ENCODE measurements around the gene CTSO. TPM values are rescaled to one million over a fixed set of nuclear protein-coding genes. Genes with fewer than 3 reads are reported as not detected.

The CTSO gene
- total and polyA plus RNA-seq, 10 donors, result 8.0 to 48.7 (median 25.6) TPM

DNA sequence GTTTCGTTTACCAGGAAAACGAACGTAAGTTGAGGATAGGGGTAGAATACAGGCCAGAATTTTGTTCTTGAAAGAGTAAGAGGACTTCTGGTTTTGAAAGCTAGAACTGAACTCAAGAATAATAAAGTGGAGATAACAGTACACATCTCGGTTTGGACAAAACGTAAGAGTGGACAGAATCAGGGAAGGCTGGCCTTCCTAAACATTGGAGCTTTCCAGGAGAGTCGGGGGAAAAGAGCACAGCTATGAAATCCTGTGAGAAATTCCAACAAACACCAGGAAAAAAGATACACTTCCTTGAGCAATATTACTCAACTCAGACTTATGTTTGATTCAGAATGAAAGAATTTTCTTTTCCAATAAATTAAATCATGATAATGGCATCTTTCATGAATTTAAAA, 1.2 kb downstream of the CTSO start:
- no peak for DNase-seq
- intact Hi-C loops (cut with DNase I; ENCODE audit: low total_unique reads), result no loop called here
- peak overlapping the region in 5 of 8 donors; percentile 63 to 80 (median 65) for H3K4me3 ChIP-seq
- H3K27me3 ChIP-seq (replicated peaks in 1 of 7), result no peaks in the 10 kb centered on the region
- no peaks in the 10 kb centered on the region for H3K9me3 ChIP-seq
- no peaks in the 10 kb centered on the region for H3K36me3 ChIP-seq
- 48 to 66% (median 62%) methylated on average over 6 of the region's 6 CpGs for WGBS, 5 donors
- H3K27ac ChIP-seq, result peak overlapping the region in 6 of 8 donors; percentile 96 to 99 (median 97)
- peaks cover 7 to 24% (median 17%) of the 10 kb centered on the region in 6 donors for H3K4me1 ChIP-seq
- TF ChIP-seq POLR2A (IDR thresholded peaks at IDR 0.05), result no peak
- TF ChIP-seq POLR2AphosphoS5 (IDR thresholded peaks at IDR 0.05), result no peak
- TF ChIP-seq, protein P1, sequence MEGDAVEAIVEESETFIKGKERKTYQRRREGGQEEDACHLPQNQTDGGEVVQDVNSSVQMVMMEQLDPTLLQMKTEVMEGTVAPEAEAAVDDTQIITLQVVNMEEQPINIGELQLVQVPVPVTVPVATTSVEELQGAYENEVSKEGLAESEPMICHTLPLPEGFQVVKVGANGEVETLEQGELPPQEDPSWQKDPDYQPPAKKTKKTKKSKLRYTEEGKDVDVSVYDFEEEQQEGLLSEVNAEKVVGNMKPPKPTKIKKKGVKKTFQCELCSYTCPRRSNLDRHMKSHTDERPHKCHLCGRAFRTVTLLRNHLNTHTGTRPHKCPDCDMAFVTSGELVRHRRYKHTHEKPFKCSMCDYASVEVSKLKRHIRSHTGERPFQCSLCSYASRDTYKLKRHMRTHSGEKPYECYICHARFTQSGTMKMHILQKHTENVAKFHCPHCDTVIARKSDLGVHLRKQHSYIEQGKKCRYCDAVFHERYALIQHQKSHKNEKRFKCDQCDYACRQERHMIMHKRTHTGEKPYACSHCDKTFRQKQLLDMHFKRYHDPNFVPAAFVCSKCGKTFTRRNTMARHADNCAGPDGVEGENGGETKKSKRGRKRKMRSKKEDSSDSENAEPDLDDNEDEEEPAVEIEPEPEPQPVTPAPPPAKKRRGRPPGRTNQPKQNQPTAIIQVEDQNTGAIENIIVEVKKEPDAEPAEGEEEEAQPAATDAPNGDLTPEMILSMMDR (IDR thresholded peaks at IDR 0.05 in 8 of 11, conservative IDR thresholded peaks at IDR 0.05 in 3 of 11), result no peak

DNA sequence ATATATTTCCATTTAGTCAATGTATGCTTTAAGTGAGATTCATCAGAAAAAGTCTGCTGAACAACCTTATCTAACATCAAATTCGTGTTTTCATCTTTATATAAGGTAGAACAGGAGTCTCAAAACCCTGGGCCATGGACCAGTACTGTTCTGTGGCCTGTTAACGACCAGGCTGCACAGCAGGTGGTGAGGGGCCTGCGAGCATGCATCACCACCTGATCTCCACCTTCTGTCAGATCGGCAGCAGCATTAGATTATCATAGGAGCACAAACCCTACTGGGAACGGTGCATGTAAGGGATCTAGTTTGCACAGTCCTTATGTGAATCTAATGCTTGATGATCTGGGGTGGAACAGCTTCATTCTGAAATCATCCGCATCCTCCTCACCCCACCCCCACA, 3.2 kb downstream of the CTSO start:
- Histone ChIP-seq H3K36me3 (no peaks in the 10 kb centered on the region), H3K27me3 (replicated peaks in 1 of 7) (no peaks in the 10 kb centered on the region), H3K27ac (no peak overlapping the region), H3K4me3 (no peak overlapping the region), H3K4me1 (peaks cover 7 to 24% (median 18%) of the 10 kb centered on the region in 6 donors), H3K9me3 (no peaks in the 10 kb centered on the region)
- 84 to 93% (median 86%) methylated on average over 6 of the region's 6 CpGs for WGBS, 5 donors
- no peak for DNase-seq
- intact Hi-C loops (cut with DNase I; ENCODE audit: low total_unique reads), result no loop called here
- TF ChIP-seq POLR2AphosphoS5 (IDR thresholded peaks at IDR 0.05) (no peak), POLR2A (IDR thresholded peaks at IDR 0.05) (no peak)
- TF ChIP-seq, protein P1 (IDR thresholded peaks at IDR 0.05 in 8 of 11, conservative IDR thresholded peaks at IDR 0.05 in 3 of 11), result no peak

DNA sequence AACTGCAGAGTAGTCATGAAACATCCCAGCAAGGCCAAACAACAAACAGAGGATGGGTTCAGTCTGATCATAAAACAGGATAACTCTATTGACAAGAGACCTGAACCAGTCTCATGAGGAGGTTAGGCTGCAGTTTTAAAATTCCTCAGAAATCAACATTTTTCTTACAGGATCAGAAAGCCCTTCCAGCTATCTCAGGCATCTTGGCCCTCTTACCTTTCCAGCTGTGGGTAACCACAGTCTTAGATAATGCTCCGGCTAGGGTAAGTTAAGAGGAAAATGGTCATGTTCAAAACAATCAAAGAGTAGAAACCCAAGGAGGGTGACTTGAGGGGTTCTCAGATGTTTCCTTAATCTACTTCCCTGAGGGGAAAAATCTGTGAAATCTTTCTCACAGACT, 5.1 kb downstream of the CTSO start:
- no peak overlapping the region for H3K4me3 ChIP-seq
- H3K27ac ChIP-seq, result no peak overlapping the region
- intact Hi-C loops (cut with DNase I; ENCODE audit: low total_unique reads), result no loop called here
- WGBS, 5 donors, result 60 to 77% (median 71%) methylated on average over 1 of the region's 1 CpG
- DNase-seq, result no peak
- no peaks in the 10 kb centered on the region for H3K9me3 ChIP-seq
- H3K4me1 ChIP-seq, result peaks cover 7 to 17% (median 13%) of the 10 kb centered on the region in 6 donors
- TF ChIP-seq, protein P1 (IDR thresholded peaks at IDR 0.05 in 8 of 11, conservative IDR thresholded peaks at IDR 0.05 in 3 of 11), result no peak
- TF ChIP-seq POLR2AphosphoS5 (IDR thresholded peaks at IDR 0.05) (no peak), POLR2A (IDR thresholded peaks at IDR 0.05) (no peak)
- H3K36me3 ChIP-seq, result no peaks in the 10 kb centered on the region
- H3K27me3 ChIP-seq (replicated peaks in 1 of 7), result no peaks in the 10 kb centered on the region

- intact Hi-C loops (cut with DNase I; ENCODE audit: low total_unique reads), result no loop called here
- Histone ChIP-seq H3K27me3 (replicated peaks in 1 of 7) (no peaks in the 10 kb centered on the region), H3K4me1 (peaks cover 0 to 4% (median 0%) of the 10 kb centered on the region in 6 donors), H3K4me3 (no peak overlapping the region), H3K27ac (no peak overlapping the region), H3K9me3 (no peaks in the 10 kb centered on the region), H3K36me3 (peaks cover 0 to 8% (median 4%) of the 10 kb centered on the region in 6 donors)
- no peak for DNase-seq
- WGBS, 5 donors, result 47 to 68% (median 51%) methylated on average over 4 of the region's 4 CpGs
- TF ChIP-seq POLR2AphosphoS5 (IDR thresholded peaks at IDR 0.05) (no peak), POLR2A (IDR thresholded peaks at IDR 0.05) (no peak)
- TF ChIP-seq, protein P1 (IDR thresholded peaks at IDR 0.05 in 8 of 11, conservative IDR thresholded peaks at IDR 0.05 in 3 of 11), result no peak
Observed at GRCh38 chr4:155946486-155946885, 7.2 kb downstream of the CTSO start.
